B cell (primary cell): ENCODE data around the gene DLK1.

ENCODE experiments used
- CTCF ChIP-seq: fragments of 200-600 bp; IDR thresholded peaks from one replicate; pipeline ENCODE4 v1.8.0; 2022; ENCODE audit warnings: antibody characterized with exemption, mild to moderate bottlenecking
- EZH2 ChIP-seq: IDR thresholded peaks from 2 replicates; pipeline ENCODE4 v1.6.1; 2012; ENCODE audit warnings: borderline replicate concordance, low read depth, mild to moderate bottlenecking, moderate library complexity, low read length; ENCODE audit not compliant: insufficient read depth, poor library complexity, severe bottlenecking

- TF ChIP-seq CTCF: no peak
- TF ChIP-seq EZH2: no peak
Measured at GRCh38 chr14:100698066-100698465, 28.6 kb upstream of the DLK1 start.
